SK-N-SH (cell line): ENCODE results near the gene SENP1.

Experiments
- CHD2 ChIP-seq: fragments of 150-350 bp; IDR thresholded peaks from 2 replicates; pipeline ENCODE4 v1.6.1; 2018; ENCODE audit warnings: low read length; ENCODE audit not compliant: partially characterized antibody
- GABPA ChIP-seq: IDR thresholded peaks from 2 replicates; pipeline ENCODE4 v1.4.0; 2012; ENCODE audit warnings: low read depth, mild to moderate bottlenecking
- JUND ChIP-seq: IDR thresholded peaks from 2 replicates; pipeline ENCODE4 v1.4.0; 2012
- MXI1 ChIP-seq: IDR thresholded peaks from 2 replicates; pipeline ENCODE4 v1.6.1; 2012; ENCODE audit warnings: mild to moderate bottlenecking, low read depth, low read length, improper control_type of control experiment
- NFIC ChIP-seq: IDR thresholded peaks from 2 replicates; pipeline ENCODE4 v1.4.0; 2012; ENCODE audit warnings: borderline replicate concordance
- POLR2AphosphoS5 ChIP-seq: IDR thresholded peaks from 2 replicates; pipeline ENCODE4 v1.6.1; 2012; ENCODE audit warnings: low read depth, low read length
- RCOR1 ChIP-seq: fragments of 150-350 bp; IDR thresholded peaks from 2 replicates; pipeline ENCODE4 v1.6.1; 2017; ENCODE audit warnings: antibody characterized with exemption, low read length
- REST ChIP-seq: IDR thresholded peaks from 2 replicates; pipeline ENCODE4 v1.6.1; 2012; ENCODE audit warnings: mild to moderate bottlenecking, low read depth, low read length, moderate library complexity
- SIN3A ChIP-seq: IDR thresholded peaks from 2 replicates; pipeline ENCODE4 v1.6.1; 2012; ENCODE audit warnings: low read depth, mild to moderate bottlenecking, low read length, moderate library complexity, borderline replicate concordance
- TAF1 ChIP-seq: IDR thresholded peaks from 2 replicates; pipeline ENCODE4 v1.6.1; 2012; ENCODE audit warnings: low read depth, mild to moderate bottlenecking, low read length, moderate library complexity, borderline replicate concordance
- TCF12 ChIP-seq: IDR thresholded peaks from 2 replicates; pipeline ENCODE4 v1.4.0; 2012
- TEAD4 ChIP-seq: IDR thresholded peaks from 2 replicates; pipeline ENCODE4 v1.4.0; 2012; ENCODE audit warnings: mild to moderate bottlenecking, borderline replicate concordance; ENCODE audit not compliant: insufficient read depth
- TF ChIP-seq, protein P1 (sequence below): fragments of 200-600 bp; sonication (generic); IDR thresholded peaks from 2 replicates; pipeline ENCODE4 v1.6.1; 2017; ENCODE audit warnings: antibody characterized with exemption, mild to moderate bottlenecking, moderate library complexity
- TF ChIP-seq, protein P2 (sequence below): fragments of 150-350 bp; IDR thresholded peaks from 2 replicates; pipeline ENCODE4 v1.6.1; 2016; ENCODE audit warnings: mild to moderate bottlenecking, low read depth, low read length

DNA sequence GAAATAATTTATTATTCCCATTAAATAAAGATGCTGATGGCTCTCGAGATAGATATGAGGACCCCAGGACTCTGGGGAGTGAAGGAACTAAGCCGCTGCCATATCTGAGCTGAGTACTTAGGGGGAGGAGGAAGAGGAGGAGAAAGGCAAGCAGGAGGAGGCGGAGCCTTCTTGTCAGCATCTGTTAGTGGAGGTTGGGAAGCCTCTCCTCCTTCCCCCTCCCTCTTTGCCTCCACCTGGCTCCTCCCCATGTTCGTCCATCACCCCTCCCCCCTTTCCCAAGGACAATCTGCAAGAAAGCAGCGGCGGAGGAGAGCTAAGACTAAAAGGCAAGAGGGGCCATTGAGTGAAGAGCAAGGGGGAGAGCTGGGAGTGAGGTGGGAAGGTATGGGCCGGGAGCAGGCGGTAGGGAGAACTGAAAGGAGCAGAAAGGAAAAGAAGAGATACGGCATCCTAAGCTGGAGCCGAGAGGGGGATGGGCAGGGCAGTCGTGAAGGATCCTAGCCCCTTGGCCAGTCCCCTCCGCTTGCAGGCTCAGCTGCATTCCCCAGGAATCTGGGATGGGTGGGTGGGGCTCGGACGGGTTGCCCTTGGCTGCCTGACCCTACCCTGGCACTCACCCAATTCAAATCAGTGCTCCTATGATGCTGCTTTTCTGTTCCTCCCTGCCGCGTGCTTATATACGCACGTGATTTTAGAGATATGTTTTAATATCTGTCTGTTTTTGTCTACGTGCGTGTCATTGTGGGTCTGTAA is 13.4 kb upstream of the SENP1 start, which contains the start of gene PFKM:
- TF ChIP-seq, protein P1, sequence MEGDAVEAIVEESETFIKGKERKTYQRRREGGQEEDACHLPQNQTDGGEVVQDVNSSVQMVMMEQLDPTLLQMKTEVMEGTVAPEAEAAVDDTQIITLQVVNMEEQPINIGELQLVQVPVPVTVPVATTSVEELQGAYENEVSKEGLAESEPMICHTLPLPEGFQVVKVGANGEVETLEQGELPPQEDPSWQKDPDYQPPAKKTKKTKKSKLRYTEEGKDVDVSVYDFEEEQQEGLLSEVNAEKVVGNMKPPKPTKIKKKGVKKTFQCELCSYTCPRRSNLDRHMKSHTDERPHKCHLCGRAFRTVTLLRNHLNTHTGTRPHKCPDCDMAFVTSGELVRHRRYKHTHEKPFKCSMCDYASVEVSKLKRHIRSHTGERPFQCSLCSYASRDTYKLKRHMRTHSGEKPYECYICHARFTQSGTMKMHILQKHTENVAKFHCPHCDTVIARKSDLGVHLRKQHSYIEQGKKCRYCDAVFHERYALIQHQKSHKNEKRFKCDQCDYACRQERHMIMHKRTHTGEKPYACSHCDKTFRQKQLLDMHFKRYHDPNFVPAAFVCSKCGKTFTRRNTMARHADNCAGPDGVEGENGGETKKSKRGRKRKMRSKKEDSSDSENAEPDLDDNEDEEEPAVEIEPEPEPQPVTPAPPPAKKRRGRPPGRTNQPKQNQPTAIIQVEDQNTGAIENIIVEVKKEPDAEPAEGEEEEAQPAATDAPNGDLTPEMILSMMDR: no peak
- TF ChIP-seq GABPA: no peak
- TF ChIP-seq POLR2AphosphoS5: peak; percentile 92
- TF ChIP-seq RCOR1: peak; percentile 56
- peak; percentile 60; the same call in 1 of the 2 replicates for TF ChIP-seq SIN3A
- TF ChIP-seq TCF12: peak; percentile 27; the same call in 1 of the 2 replicates
- peak; percentile 58; the same call in 1 of the 2 replicates for TF ChIP-seq TAF1
- TF ChIP-seq CHD2: peak; percentile 85
- no peak for TF ChIP-seq JUND
- TF ChIP-seq MXI1: peak; percentile 88
- TF ChIP-seq TEAD4: no peak
- TF ChIP-seq, protein P2, sequence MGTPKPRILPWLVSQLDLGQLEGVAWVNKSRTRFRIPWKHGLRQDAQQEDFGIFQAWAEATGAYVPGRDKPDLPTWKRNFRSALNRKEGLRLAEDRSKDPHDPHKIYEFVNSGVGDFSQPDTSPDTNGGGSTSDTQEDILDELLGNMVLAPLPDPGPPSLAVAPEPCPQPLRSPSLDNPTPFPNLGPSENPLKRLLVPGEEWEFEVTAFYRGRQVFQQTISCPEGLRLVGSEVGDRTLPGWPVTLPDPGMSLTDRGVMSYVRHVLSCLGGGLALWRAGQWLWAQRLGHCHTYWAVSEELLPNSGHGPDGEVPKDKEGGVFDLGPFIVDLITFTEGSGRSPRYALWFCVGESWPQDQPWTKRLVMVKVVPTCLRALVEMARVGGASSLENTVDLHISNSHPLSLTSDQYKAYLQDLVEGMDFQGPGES: no peak
- no peak for TF ChIP-seq REST
- no peak; the same call in 1 of the 2 replicates for TF ChIP-seq NFIC
